ENCODE data around the gene LRRIQ1. TPM values are rescaled to one million over a fixed set of nuclear protein-coding genes. Genes with fewer than 3 reads are reported as not detected.

The LRRIQ1 gene
- total RNA-seq, 1 donor, result 0.52 TPM

GRCh38 chr12:85089792-85090191, 53.6 kb downstream of the LRRIQ1 start:
- H3K4me1 ChIP-seq (ENCODE audit: insufficient read depth, low read length), result no peaks in the 10 kb centered on the region
- H3K4me3 ChIP-seq (ENCODE audit: low read length), result no peak overlapping the region
- no peaks in the 10 kb centered on the region for H3K9me3 ChIP-seq (ENCODE audit: low read depth, low read length)
- H3K27me3 ChIP-seq (ENCODE audit: insufficient read depth, low read length), result no peaks in the 10 kb centered on the region

- Histone ChIP-seq H3K4me1 (ENCODE audit: insufficient read depth, low read length) (no peaks in the 10 kb centered on the region), H3K4me3 (ENCODE audit: low read length) (no peak overlapping the region), H3K9me3 (ENCODE audit: low read depth, low read length) (no peaks in the 10 kb centered on the region), H3K27me3 (ENCODE audit: insufficient read depth, low read length) (no peaks in the 10 kb centered on the region)
Observed at GRCh38 chr12:85092814-85093370, 56.7 kb downstream of the LRRIQ1 start.

- no peaks in the 10 kb centered on the region for H3K27me3 ChIP-seq (ENCODE audit: insufficient read depth, low read length)
- no peak overlapping the region for H3K4me3 ChIP-seq (ENCODE audit: low read length)
Observed at GRCh38 chr12:85095501-85095900, 59.4 kb downstream of the LRRIQ1 start.

GRCh38 chr12:85130646-85131045, 94.5 kb downstream of the LRRIQ1 start:
- Histone ChIP-seq H3K27me3 (ENCODE audit: insufficient read depth, low read length) (no peaks in the 10 kb centered on the region), H3K9me3 (ENCODE audit: low read depth, low read length) (no peaks in the 10 kb centered on the region), H3K4me3 (ENCODE audit: low read length) (no peak overlapping the region), H3K4me1 (ENCODE audit: insufficient read depth, low read length) (no peaks in the 10 kb centered on the region)

More at GRCh38 chr12:85095501-85095900, 59.4 kb downstream of the LRRIQ1 start:
- no peaks in the 10 kb centered on the region for H3K9me3 ChIP-seq (ENCODE audit: low read depth, low read length)
- no peaks in the 10 kb centered on the region for H3K4me1 ChIP-seq (ENCODE audit: insufficient read depth, low read length)

- no peaks in the 10 kb centered on the region for H3K27me3 ChIP-seq (ENCODE audit: insufficient read depth, low read length)
Observed at GRCh38 chr12:85138833-85139232, 102.7 kb downstream of the LRRIQ1 start.

GRCh38 chr12:85147331-85147730, 111.2 kb downstream of the LRRIQ1 start:
- no peak overlapping the region for H3K4me3 ChIP-seq (ENCODE audit: low read length)
- no peaks in the 10 kb centered on the region for H3K9me3 ChIP-seq (ENCODE audit: low read depth, low read length)
- no peaks in the 10 kb centered on the region for H3K27me3 ChIP-seq (ENCODE audit: insufficient read depth, low read length)
- H3K4me1 ChIP-seq (ENCODE audit: insufficient read depth, low read length), result no peaks in the 10 kb centered on the region

More at GRCh38 chr12:85138833-85139232, 102.7 kb downstream of the LRRIQ1 start:
- Histone ChIP-seq H3K9me3 (ENCODE audit: low read depth, low read length) (no peaks in the 10 kb centered on the region), H3K4me1 (ENCODE audit: insufficient read depth, low read length) (no peaks in the 10 kb centered on the region), H3K4me3 (ENCODE audit: low read length) (no peak overlapping the region)

GRCh38 chr12:85152311-85152729, 116.2 kb downstream of the LRRIQ1 start:
- H3K4me3 ChIP-seq (ENCODE audit: low read length), result no peak overlapping the region
- no peaks in the 10 kb centered on the region for H3K27me3 ChIP-seq (ENCODE audit: insufficient read depth, low read length)
- no peaks in the 10 kb centered on the region for H3K4me1 ChIP-seq (ENCODE audit: insufficient read depth, low read length)
- H3K9me3 ChIP-seq (ENCODE audit: low read depth, low read length), result no peaks in the 10 kb centered on the region

- Histone ChIP-seq H3K4me1 (ENCODE audit: insufficient read depth, low read length) (no peaks in the 10 kb centered on the region), H3K9me3 (ENCODE audit: low read depth, low read length) (no peaks in the 10 kb centered on the region), H3K27me3 (ENCODE audit: insufficient read depth, low read length) (no peaks in the 10 kb centered on the region), H3K4me3 (ENCODE audit: low read length) (no peak overlapping the region)
Observed at GRCh38 chr12:85155791-85156190, 119.6 kb downstream of the LRRIQ1 start.

GRCh38 chr12:85156569-85156968, 120.4 kb downstream of the LRRIQ1 start:
- H3K27me3 ChIP-seq (ENCODE audit: insufficient read depth, low read length), result no peaks in the 10 kb centered on the region
- no peaks in the 10 kb centered on the region for H3K9me3 ChIP-seq (ENCODE audit: low read depth, low read length)
- H3K4me3 ChIP-seq (ENCODE audit: low read length), result no peak overlapping the region
- H3K4me1 ChIP-seq (ENCODE audit: insufficient read depth, low read length), result no peaks in the 10 kb centered on the region

GRCh38 chr12:85157035-85157603, 121.0 kb downstream of the LRRIQ1 start:
- Histone ChIP-seq H3K27me3 (ENCODE audit: insufficient read depth, low read length) (no peaks in the 10 kb centered on the region), H3K4me1 (ENCODE audit: insufficient read depth, low read length) (no peaks in the 10 kb centered on the region), H3K9me3 (ENCODE audit: low read depth, low read length) (no peaks in the 10 kb centered on the region), H3K4me3 (ENCODE audit: low read length) (no peak overlapping the region)

- no peaks in the 10 kb centered on the region for H3K4me1 ChIP-seq (ENCODE audit: insufficient read depth, low read length)
- no peak overlapping the region for H3K4me3 ChIP-seq (ENCODE audit: low read length)
- no peaks in the 10 kb centered on the region for H3K9me3 ChIP-seq (ENCODE audit: low read depth, low read length)
- no peaks in the 10 kb centered on the region for H3K27me3 ChIP-seq (ENCODE audit: insufficient read depth, low read length)
Observed at GRCh38 chr12:85163752-85164321, 127.7 kb downstream of the LRRIQ1 start.

- H3K9me3 ChIP-seq (ENCODE audit: low read depth, low read length), result no peaks in the 10 kb centered on the region
- H3K27me3 ChIP-seq (ENCODE audit: insufficient read depth, low read length), result no peaks in the 10 kb centered on the region
- no peaks in the 10 kb centered on the region for H3K4me1 ChIP-seq (ENCODE audit: insufficient read depth, low read length)
- H3K4me3 ChIP-seq (ENCODE audit: low read length), result no peak overlapping the region
Observed at GRCh38 chr12:85179680-85180270, 143.6 kb downstream of the LRRIQ1 start.

- Histone ChIP-seq H3K4me3 (ENCODE audit: low read length) (no peak overlapping the region), H3K4me1 (ENCODE audit: insufficient read depth, low read length) (no peaks in the 10 kb centered on the region), H3K27me3 (ENCODE audit: insufficient read depth, low read length) (no peaks in the 10 kb centered on the region), H3K9me3 (ENCODE audit: low read depth, low read length) (no peaks in the 10 kb centered on the region)
Observed at GRCh38 chr12:85182699-85183098, 146.5 kb downstream of the LRRIQ1 start.

GRCh38 chr12:85183855-85184254, 147.7 kb downstream of the LRRIQ1 start:
- Histone ChIP-seq H3K27me3 (ENCODE audit: insufficient read depth, low read length) (no peaks in the 10 kb centered on the region), H3K4me1 (ENCODE audit: insufficient read depth, low read length) (no peaks in the 10 kb centered on the region), H3K9me3 (ENCODE audit: low read depth, low read length) (no peaks in the 10 kb centered on the region), H3K4me3 (ENCODE audit: low read length) (no peak overlapping the region)

GRCh38 chr12:85186236-85186635, 150.1 kb downstream of the LRRIQ1 start:
- peaks cover 4% of the 10 kb centered on the region for H3K9me3 ChIP-seq (ENCODE audit: low read depth, low read length)
- no peaks in the 10 kb centered on the region for H3K4me1 ChIP-seq (ENCODE audit: insufficient read depth, low read length)
- H3K27me3 ChIP-seq (ENCODE audit: insufficient read depth, low read length), result no peaks in the 10 kb centered on the region
- H3K4me3 ChIP-seq (ENCODE audit: low read length), result no peak overlapping the region
